Heart left ventricle (tissue), 13 donors: ENCODE data around the gene DNM3.

Source experiments
- CTCF ChIP-seq, 12 donors: fragments of 200-600 bp; sonication (generic) in 4 of 12; IDR thresholded peaks; one replicate each; pipeline versions ENCODE4 v1.5.0 to v1.8.0; 2018 to 2022; ENCODE audit warnings: antibody characterized with exemption in 12 of 12, mild to moderate bottlenecking in 5 of 12
- POLR2A ChIP-seq, 2 donors: fragments of 450-650 bp; IDR thresholded peaks; one replicate each; pipeline ENCODE4 v1.6.1; 2017; ENCODE audit warnings: antibody characterized with exemption in 2 of 2, mild to moderate bottlenecking in 2 of 2, moderate library complexity in 2 of 2
- donor health status: ischemic (EF 13 %, LVEDD 7.1; RV severe dilation, severe dysfunction).
- donor health status: DM: no; HTN: yes; CAD: no.
- donor health status: DM: no; HTN: no; CAD: no.
- donor health status: ischemic (EF 25% LVEDD 6.9; RV normal size, moderate dysfunction).
- donor health status: ischemic (EF 25% LVEDD 5.7; RV mildly dilated, moderate dysfunction).
- donor health status: ischemic (EF 35%, LVEDD 5.7; RV mildly dilated, moderate dysfunction).
- donor health status: nonischemic (EF 11% LVEDD 7.7; RV severe dilation, severe dysfunction).
- donor health status: DM: yes; HTN: yes; CAD: no.
- donor health status: PGD.
- donor health status: ischemic (EF 29% LVEDD 5.4; RV normal size, mild dysfunction).
- donor health status: nonischemic (EF 23%, LVEDD 6.1; RV moderate dilation, normal function).

GRCh38 chr1:172447641-172448040 is 606.3 kb downstream of the DNM3 start:
- no peak for TF ChIP-seq CTCF (IDR thresholded peaks at IDR 0.05)
- no peak for TF ChIP-seq POLR2A (IDR thresholded peaks at IDR 0.05)
